HG03378 (cell line): Measurements from ENCODE around the gene HS6ST3.

Source experiments
- ATAC-seq: cut with Tn5 transposase; IDR thresholded peaks from one replicate; pipeline ENCODE4 v1.9.1; 2021; ENCODE audit warnings: mild to moderate bottlenecking, moderate library complexity; ENCODE audit not compliant: unreplicated experiment

HS6ST3 gene

GRCh38 chr13:96810104-96810503 lies 720.2 kb downstream of the HS6ST3 start:
- ATAC-seq: no peak

- no peak for ATAC-seq
These were observed 721.1 kb downstream of the HS6ST3 start for GRCh38 chr13:96811049-96811448.

GRCh38 chr13:96816261-96816660 lies 726.4 kb downstream of the HS6ST3 start:
- no peak for ATAC-seq

GRCh38 chr13:96816874-96817273 lies 727.0 kb downstream of the HS6ST3 start:
- no peak for ATAC-seq

- no peak for ATAC-seq
These were observed 727.5 kb downstream of the HS6ST3 start for GRCh38 chr13:96817336-96817941.

GRCh38 chr13:96819375-96819774 lies 729.5 kb downstream of the HS6ST3 start:
- ATAC-seq: no peak

GRCh38 chr13:96821381-96821780 lies 731.5 kb downstream of the HS6ST3 start:
- no peak for ATAC-seq

- no peak for ATAC-seq
These were observed 732.1 kb downstream of the HS6ST3 start for GRCh38 chr13:96821971-96822370.

- ATAC-seq: no peak
These were observed 733.0 kb downstream of the HS6ST3 start for GRCh38 chr13:96822895-96823294.

GRCh38 chr13:96824140-96824539 lies 734.2 kb downstream of the HS6ST3 start:
- ATAC-seq: no peak

GRCh38 chr13:96825653-96826052 lies 735.7 kb downstream of the HS6ST3 start:
- ATAC-seq: no peak

GRCh38 chr13:96834626-96835025 lies 744.7 kb downstream of the HS6ST3 start:
- no peak for ATAC-seq

GRCh38 chr13:96835546-96835945 lies 745.6 kb downstream of the HS6ST3 start:
- ATAC-seq: no peak

- no peak for ATAC-seq
These were observed 746.8 kb downstream of the HS6ST3 start for GRCh38 chr13:96836733-96837132.

GRCh38 chr13:96837809-96838208 lies 747.9 kb downstream of the HS6ST3 start:
- ATAC-seq: no peak

GRCh38 chr13:96844195-96844594 lies 754.3 kb downstream of the HS6ST3 start:
- no peak for ATAC-seq

GRCh38 chr13:96844616-96845015 lies 754.7 kb downstream of the HS6ST3 start:
- no peak for ATAC-seq

- ATAC-seq: no peak
These were observed 758.4 kb downstream of the HS6ST3 start for GRCh38 chr13:96848286-96848685.

GRCh38 chr13:96849091-96849490 lies 759.2 kb downstream of the HS6ST3 start:
- ATAC-seq: no peak

- ATAC-seq: no peak
These were observed 760.7 kb downstream of the HS6ST3 start for GRCh38 chr13:96850538-96851145.

- ATAC-seq: no peak
These were observed 762.0 kb downstream of the HS6ST3 start for GRCh38 chr13:96851856-96852445.

- ATAC-seq: no peak
These were observed 768.4 kb downstream of the HS6ST3 start for GRCh38 chr13:96858133-96858826.
